GM12891 (cell line): ENCODE results near the gene CACNG7.

Experiments used
- PAX5 ChIP-seq: IDR thresholded peaks from 2 replicates; pipeline ENCODE4 v1.6.1; 2011; ENCODE audit warnings: low read length, moderate library complexity, mild to moderate bottlenecking; ENCODE audit not compliant: insufficient read depth, severe bottlenecking
- POLR2A ChIP-seq: IDR thresholded peaks from 2 replicates; pipeline ENCODE4 v1.6.1; 2011; ENCODE audit warnings: low read depth, low read length, control low read depth
- POLR2AphosphoS5 ChIP-seq: IDR thresholded peaks from 2 replicates; pipeline ENCODE4 v1.6.1; 2011; ENCODE audit warnings: low read depth, low read length, control low read depth
- POU2F2 ChIP-seq: IDR thresholded peaks from 2 replicates; pipeline ENCODE4 v1.6.1; 2011; ENCODE audit warnings: low read depth, mild to moderate bottlenecking, control low read depth, low read length, moderate library complexity
- SPI1 ChIP-seq: IDR thresholded peaks from 2 replicates; pipeline ENCODE4 v1.6.1; 2011; ENCODE audit warnings: low read depth, low read length, control low read depth
- TAF1 ChIP-seq: IDR thresholded peaks from 2 replicates; pipeline ENCODE4 v1.6.1; 2011; ENCODE audit warnings: low read depth, low read length, control low read depth

DNA sequence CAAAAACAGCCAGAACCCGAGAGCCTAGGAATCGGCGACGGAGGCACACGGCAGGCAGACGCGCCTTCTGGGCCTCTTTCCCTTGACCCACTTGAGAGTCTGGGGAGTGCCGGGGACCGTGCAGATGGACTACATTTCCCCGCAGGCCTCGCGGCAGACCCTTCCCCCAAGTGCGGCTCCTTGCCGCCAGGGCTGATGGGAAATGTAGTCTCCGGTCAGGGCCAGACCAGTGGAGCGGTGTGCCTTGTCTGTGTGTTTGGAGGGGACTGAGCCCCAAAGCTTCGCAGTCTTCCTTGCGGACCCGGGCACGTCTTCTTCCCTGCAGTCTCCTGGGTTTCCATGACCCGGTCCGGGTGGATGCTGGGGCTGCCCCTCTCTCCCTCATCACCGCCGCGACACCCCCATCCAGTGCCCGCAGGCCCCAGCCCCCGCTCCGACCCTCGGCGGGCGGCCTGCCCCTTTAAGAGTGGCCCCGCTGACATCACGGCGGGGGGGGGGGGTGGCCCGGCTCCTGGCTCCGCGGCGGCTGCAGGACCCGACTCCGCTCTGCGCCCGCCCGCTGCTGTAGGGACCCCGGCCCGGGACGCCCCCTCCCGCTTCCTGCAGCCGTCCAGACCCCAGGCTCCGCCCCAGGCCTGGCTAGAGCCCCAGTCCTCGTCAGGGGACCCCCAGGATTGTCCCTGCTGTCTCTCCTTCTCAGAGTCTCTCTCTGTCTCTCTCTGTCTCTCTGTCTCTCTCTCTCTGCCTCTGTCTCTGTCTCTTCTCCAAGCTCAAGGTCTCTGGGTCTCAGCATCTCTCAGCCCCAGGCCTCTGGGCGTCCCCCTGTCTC lies 758 bp upstream of the CACNG7 start:
- no peak for TF ChIP-seq POLR2A
- TF ChIP-seq TAF1, result no peak
- no peak for TF ChIP-seq POU2F2
- TF ChIP-seq SPI1, result no peak
- TF ChIP-seq POLR2AphosphoS5, result no peak
- no peak for TF ChIP-seq PAX5
